ENCODE data around the gene BMP4. TPM values are rescaled to one million over a fixed set of nuclear protein-coding genes. Genes with fewer than 3 reads are reported as not detected.

BMP4 gene
- total RNA-seq, 2 donors from 2014 or later = 11.7 to 14.5 TPM

- peaks cover 4% of the 10 kb centered on the region for H3K27me3 ChIP-seq
- no peak overlapping the region for H3K27ac ChIP-seq
- H3K4me3 ChIP-seq = no peak overlapping the region
Measured at GRCh38 chr14:53947452-53948204, 9.0 kb downstream of the BMP4 start.

GRCh38 chr14:53947094-53947445 lies 9.6 kb downstream of the BMP4 start:
- Histone ChIP-seq H3K36me3 (no peaks in the 10 kb centered on the region), H3K4me1 (no peaks in the 10 kb centered on the region), H3K9me3 (no peaks in the 10 kb centered on the region), H3K4me3 (peak overlapping the region; percentile 32), H3K27me3 (peaks cover 4% of the 10 kb centered on the region), H3K9ac (ENCODE audit: low read depth in 2 of 2, low read length in 2 of 2) (no peak overlapping the region), H3K27ac (no peak overlapping the region)
- TF ChIP-seq CTCF (IDR thresholded peaks at IDR 0.05) = no peak
- DNase-seq = no peak
- intact Hi-C loops (cut with DNase I) = loop anchor here (10.0 kb wide), 2 partner anchors 218 to 402 kb away; no protein-coding TSS in a partner anchor

More at GRCh38 chr14:53947452-53948204, 9.0 kb downstream of the BMP4 start:
- H3K36me3 ChIP-seq = no peaks in the 10 kb centered on the region
- DNase-seq = no peak
- no peaks in the 10 kb centered on the region for H3K4me1 ChIP-seq
- no peaks in the 10 kb centered on the region for H3K9me3 ChIP-seq
- no peak for TF ChIP-seq CTCF (IDR thresholded peaks at IDR 0.05)
- intact Hi-C loops (cut with DNase I) = loop anchor here (10.0 kb wide), 2 partner anchors 217 to 403 kb away; no protein-coding TSS in a partner anchor
- H3K9ac ChIP-seq (ENCODE audit: low read depth in 2 of 2, low read length in 2 of 2) = no peak overlapping the region

- peaks cover 4% of the 10 kb centered on the region for H3K27me3 ChIP-seq
- H3K9ac ChIP-seq (ENCODE audit: low read depth in 2 of 2, low read length in 2 of 2) = no peak overlapping the region
- H3K4me1 ChIP-seq = no peaks in the 10 kb centered on the region
- H3K4me3 ChIP-seq = peak overlapping the region; percentile 32
- H3K9me3 ChIP-seq = no peaks in the 10 kb centered on the region
- no peaks in the 10 kb centered on the region for H3K36me3 ChIP-seq
- no peak for TF ChIP-seq CTCF (IDR thresholded peaks at IDR 0.05)
- DNase-seq = no peak
- H3K27ac ChIP-seq = no peak overlapping the region
- intact Hi-C loops (cut with DNase I) = loop anchor here (10.0 kb wide), 2 partner anchors 218 to 402 kb away; no protein-coding TSS in a partner anchor
Measured at GRCh38 chr14:53946404-53947093, 10.1 kb downstream of the BMP4 start.

GRCh38 chr14:53946071-53946403 lies 10.6 kb downstream of the BMP4 start:
- H3K36me3 ChIP-seq = no peaks in the 10 kb centered on the region
- no peaks in the 10 kb centered on the region for H3K9me3 ChIP-seq
- no peak overlapping the region for H3K4me3 ChIP-seq
- no peaks in the 10 kb centered on the region for H3K4me1 ChIP-seq
- H3K27ac ChIP-seq = no peak overlapping the region
- DNase-seq = no peak
- no peak for TF ChIP-seq CTCF (IDR thresholded peaks at IDR 0.05)
- peaks cover 4% of the 10 kb centered on the region for H3K27me3 ChIP-seq
- H3K9ac ChIP-seq (ENCODE audit: low read depth in 2 of 2, low read length in 2 of 2) = no peak overlapping the region
- intact Hi-C loops (cut with DNase I) = loop anchor here (10.0 kb wide), 2 partner anchors 219 to 401 kb away; no protein-coding TSS in a partner anchor

GRCh38 chr14:53943751-53944083 lies 12.9 kb downstream of the BMP4 start:
- Histone ChIP-seq H3K9ac (ENCODE audit: low read depth in 2 of 2, low read length in 2 of 2) (no peak overlapping the region), H3K9me3 (no peaks in the 10 kb centered on the region), H3K36me3 (no peaks in the 10 kb centered on the region), H3K27me3 (peaks cover 4% of the 10 kb centered on the region), H3K4me3 (no peak overlapping the region), H3K4me1 (no peaks in the 10 kb centered on the region), H3K27ac (no peak overlapping the region)
- no peak for DNase-seq
- TF ChIP-seq CTCF (IDR thresholded peaks at IDR 0.05) = no peak
- intact Hi-C loops (cut with DNase I) = loop anchor here (10.0 kb wide), 2 partner anchors 221 to 399 kb away; no protein-coding TSS in a partner anchor

All from colonic mucosa (tissue), 4 donors.